Measurements from ENCODE around the gene IMMP2L. TPM values are rescaled to one million over a fixed set of nuclear protein-coding genes. Genes with fewer than 3 reads are reported as not detected.

The IMMP2L gene
- total RNA-seq, 4 donors from 2014 or later, result 8.3 to 19.2 (median 17.8) TPM

GRCh38 chr7:110962374-110962773, 599.9 kb downstream of the IMMP2L start:
- Histone ChIP-seq H3K9me3 (no peaks in the 10 kb centered on the region), H3K4me1 (no peaks in the 10 kb centered on the region), H3K27ac (no peak overlapping the region), H3K27me3 (no peaks in the 10 kb centered on the region), H3K36me3 (no peaks in the 10 kb centered on the region), H3K4me3 (no peak overlapping the region)
- no peak for DNase-seq
- no peak for ATAC-seq
- TF ChIP-seq, protein P1, sequence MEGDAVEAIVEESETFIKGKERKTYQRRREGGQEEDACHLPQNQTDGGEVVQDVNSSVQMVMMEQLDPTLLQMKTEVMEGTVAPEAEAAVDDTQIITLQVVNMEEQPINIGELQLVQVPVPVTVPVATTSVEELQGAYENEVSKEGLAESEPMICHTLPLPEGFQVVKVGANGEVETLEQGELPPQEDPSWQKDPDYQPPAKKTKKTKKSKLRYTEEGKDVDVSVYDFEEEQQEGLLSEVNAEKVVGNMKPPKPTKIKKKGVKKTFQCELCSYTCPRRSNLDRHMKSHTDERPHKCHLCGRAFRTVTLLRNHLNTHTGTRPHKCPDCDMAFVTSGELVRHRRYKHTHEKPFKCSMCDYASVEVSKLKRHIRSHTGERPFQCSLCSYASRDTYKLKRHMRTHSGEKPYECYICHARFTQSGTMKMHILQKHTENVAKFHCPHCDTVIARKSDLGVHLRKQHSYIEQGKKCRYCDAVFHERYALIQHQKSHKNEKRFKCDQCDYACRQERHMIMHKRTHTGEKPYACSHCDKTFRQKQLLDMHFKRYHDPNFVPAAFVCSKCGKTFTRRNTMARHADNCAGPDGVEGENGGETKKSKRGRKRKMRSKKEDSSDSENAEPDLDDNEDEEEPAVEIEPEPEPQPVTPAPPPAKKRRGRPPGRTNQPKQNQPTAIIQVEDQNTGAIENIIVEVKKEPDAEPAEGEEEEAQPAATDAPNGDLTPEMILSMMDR (IDR thresholded peaks at IDR 0.05 in 4 of 5, conservative IDR thresholded peaks at IDR 0.05 in 1 of 5), result no peak
- TF ChIP-seq POLR2A (IDR thresholded peaks at IDR 0.05), result no peak
- in situ Hi-C loops (cut with MboI; ENCODE audit: low sequenced_read_pairs in 4 of 4) (no loop called here), intact Hi-C loops (cut with DNase I; ENCODE audit: low total_unique reads) (no loop called here)

DNA sequence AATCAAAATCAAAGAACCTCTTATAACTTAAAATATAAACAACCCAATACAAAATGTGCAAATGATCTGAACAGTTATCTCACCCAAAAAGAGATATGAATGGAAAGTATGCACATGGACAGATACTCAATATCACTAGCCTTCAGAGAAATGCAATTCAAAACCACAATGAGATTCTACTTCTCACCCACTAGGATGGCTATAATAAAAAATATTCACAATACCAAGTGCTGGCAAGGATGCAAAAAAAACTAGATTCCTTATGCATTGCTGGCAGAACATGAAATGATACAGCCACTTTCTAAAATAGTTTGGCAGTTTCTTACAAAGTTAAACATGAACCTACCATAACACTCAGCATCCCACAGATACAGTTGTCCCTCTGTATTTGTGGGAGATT, 601.5 kb downstream of the IMMP2L start:
- Histone ChIP-seq H3K9me3 (no peaks in the 10 kb centered on the region), H3K4me1 (no peaks in the 10 kb centered on the region), H3K36me3 (no peaks in the 10 kb centered on the region), H3K27me3 (no peaks in the 10 kb centered on the region), H3K27ac (no peak overlapping the region), H3K4me3 (no peak overlapping the region)
- in situ Hi-C loops (cut with MboI; ENCODE audit: low sequenced_read_pairs in 4 of 4), result no loop called here
- intact Hi-C loops (cut with DNase I; ENCODE audit: low total_unique reads), result no loop called here
- DNase-seq (no peak), ATAC-seq (no peak)
- no peak for TF ChIP-seq POLR2A (IDR thresholded peaks at IDR 0.05)
- TF ChIP-seq, protein P1 (IDR thresholded peaks at IDR 0.05 in 4 of 5, conservative IDR thresholded peaks at IDR 0.05 in 1 of 5), result no peak

GRCh38 chr7:110948280-110948679, 614.0 kb downstream of the IMMP2L start:
- no peaks in the 10 kb centered on the region for H3K27me3 ChIP-seq
- no peak for TF ChIP-seq POLR2A (IDR thresholded peaks at IDR 0.05)
- TF ChIP-seq, protein P1 (IDR thresholded peaks at IDR 0.05 in 4 of 5, conservative IDR thresholded peaks at IDR 0.05 in 1 of 5), result no peak
- intact Hi-C loops (cut with DNase I; ENCODE audit: low total_unique reads), result no loop called here
- H3K4me1 ChIP-seq, result peaks cover 5 to 7% of the 10 kb centered on the region in 2 donors
- H3K27ac ChIP-seq, result no peak overlapping the region
- H3K4me3 ChIP-seq, result no peak overlapping the region
- H3K9me3 ChIP-seq, result no peaks in the 10 kb centered on the region
- no peak for DNase-seq
- in situ Hi-C loops (cut with MboI; ENCODE audit: low sequenced_read_pairs in 4 of 4), result no loop called here
- H3K36me3 ChIP-seq, result no peaks in the 10 kb centered on the region
- no peak for ATAC-seq

DNA sequence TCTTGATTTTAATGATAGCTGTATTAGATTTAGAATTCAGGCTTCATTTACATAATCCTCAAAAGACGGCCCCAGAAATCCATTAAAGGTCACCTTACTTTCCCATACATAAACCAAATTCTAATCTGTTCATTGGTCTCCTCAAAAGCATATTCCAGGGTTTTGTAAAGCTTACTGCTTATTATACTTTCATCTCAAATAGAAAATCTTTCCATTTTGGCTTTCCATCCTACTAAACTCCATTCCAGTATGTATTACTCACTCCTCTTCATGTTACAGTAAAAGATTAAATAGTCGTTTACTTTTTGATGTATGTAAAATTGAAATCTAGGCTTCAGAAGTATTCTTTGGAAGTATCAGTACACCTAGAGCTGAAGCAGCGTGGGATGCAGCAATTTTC, 614.9 kb downstream of the IMMP2L start:
- Histone ChIP-seq H3K4me1 (peaks cover 5 to 7% of the 10 kb centered on the region in 2 donors), H3K27me3 (no peaks in the 10 kb centered on the region), H3K36me3 (no peaks in the 10 kb centered on the region), H3K27ac (no peak overlapping the region), H3K9me3 (no peaks in the 10 kb centered on the region), H3K4me3 (no peak overlapping the region)
- TF ChIP-seq, protein P1 (IDR thresholded peaks at IDR 0.05 in 4 of 5, conservative IDR thresholded peaks at IDR 0.05 in 1 of 5), result no peak
- no peak for TF ChIP-seq POLR2A (IDR thresholded peaks at IDR 0.05)
- DNase-seq (no peak), ATAC-seq (no peak)
- in situ Hi-C loops (cut with MboI; ENCODE audit: low sequenced_read_pairs in 4 of 4) (no loop called here), intact Hi-C loops (cut with DNase I; ENCODE audit: low total_unique reads) (no loop called here)

GRCh38 chr7:110944966-110945644, 617.2 kb downstream of the IMMP2L start:
- Histone ChIP-seq H3K4me1 (peaks cover 5 to 7% of the 10 kb centered on the region in 2 donors), H3K27ac (no peak overlapping the region), H3K4me3 (no peak overlapping the region), H3K9me3 (no peaks in the 10 kb centered on the region), H3K27me3 (no peaks in the 10 kb centered on the region), H3K36me3 (no peaks in the 10 kb centered on the region)
- intact Hi-C loops (cut with DNase I; ENCODE audit: low total_unique reads) (no loop called here), in situ Hi-C loops (cut with MboI; ENCODE audit: low sequenced_read_pairs in 4 of 4) (no loop called here)
- TF ChIP-seq, protein P1 (IDR thresholded peaks at IDR 0.05 in 4 of 5, conservative IDR thresholded peaks at IDR 0.05 in 1 of 5), result no peak
- no peak for TF ChIP-seq POLR2A (IDR thresholded peaks at IDR 0.05)
- DNase-seq (no peak), ATAC-seq (no peak)

All from gastrocnemius medialis (tissue), 4 donors.